Endodermal cell (in vitro differentiated cells): ENCODE results near the gene CAPZB. TPM values are rescaled to one million over a fixed set of nuclear protein-coding genes. Genes with fewer than 3 reads are reported as not detected.

Experiments
- DNase-seq: peaks from one replicate; pipeline ENCODE4 v3.0.0-alpha.2; 2017
- H3K27ac ChIP-seq: 2 replicates; pipeline ENCODE4 v1.5.1; 2013; ENCODE audit warnings: mild to moderate bottlenecking, low read depth, low read length, moderate library complexity
- H3K27me3 ChIP-seq: 2 replicates; pipeline ENCODE4 v1.6.1; 2013; ENCODE audit warnings: mild to moderate bottlenecking, low read length, moderate library complexity; ENCODE audit not compliant: insufficient read depth, control insufficient read depth, poor library complexity, severe bottlenecking
- H3K36me3 ChIP-seq: 2 replicates; pipeline ENCODE4 v1.7.0; 2013; ENCODE audit warnings: mild to moderate bottlenecking, low read length, moderate library complexity; ENCODE audit not compliant: control insufficient read depth, insufficient read depth
- H3K4me1 ChIP-seq: one replicate; pipeline ENCODE4 v1.7.0; 2013; ENCODE audit warnings: low read length; ENCODE audit not compliant: control insufficient read depth, insufficient read depth
- H3K4me3 ChIP-seq: 2 replicates; pipeline ENCODE4 v1.5.1; 2013; ENCODE audit warnings: mild to moderate bottlenecking, low read length, moderate library complexity
- H3K9ac ChIP-seq: 2 replicates; pipeline ENCODE4 v1.6.1; 2013; ENCODE audit warnings: mild to moderate bottlenecking, low read length, moderate library complexity; ENCODE audit not compliant: poor library complexity, severe bottlenecking; ENCODE audit errors: extremely low read depth
- H3K9me3 ChIP-seq: 2 replicates; pipeline ENCODE4 v1.6.1; 2013; ENCODE audit warnings: mild to moderate bottlenecking, low read length, moderate library complexity; ENCODE audit not compliant: control insufficient read depth
- H3K27ac Mint-ChIP-seq: 2 replicates; pipeline ENCODE4 v1.8.0; 2020; ENCODE audit warnings: mixed read lengths
- H3K27me3 Mint-ChIP-seq: 2 replicates; pipeline ENCODE4 v1.8.0; 2021; ENCODE audit warnings: mild to moderate bottlenecking, mixed read lengths; ENCODE audit not compliant: insufficient read depth
- H3K36me3 Mint-ChIP-seq: 2 replicates; pipeline ENCODE4 v1.8.0; 2020; ENCODE audit warnings: low read depth, mixed read lengths
- H3K4me1 Mint-ChIP-seq: 2 replicates; pipeline ENCODE4 v1.8.0; 2020; ENCODE audit warnings: mixed read lengths
- H3K4me3 Mint-ChIP-seq: 2 replicates; pipeline ENCODE4 v1.8.0; 2020; ENCODE audit warnings: mild to moderate bottlenecking, moderate library complexity, mixed read lengths
- H3K9me3 Mint-ChIP-seq: 2 replicates; pipeline ENCODE4 v1.8.0; 2020; ENCODE audit warnings: mild to moderate bottlenecking, mixed read lengths
- CTCF ChIP-seq: fragments of 200-600 bp; sonication (generic); conservative IDR thresholded peaks from 2 replicates; pipeline ENCODE4 v1.5.0; 2021; ENCODE audit warnings: antibody characterized with exemption, mild to moderate bottlenecking
- WGBS, 2 experiments: methylation state at CpG; one replicate each; pipeline versions ENCODE4 v1.1.5 to v1.1.7; 2013; ENCODE audit warnings: missing lambda C conversion rate in 2 of 2, mixed read lengths in 1 of 2; ENCODE audit not compliant: insufficient coverage in 1 of 2, insufficient read length in 1 of 2; 5-methylcytosine and 5-hydroxymethylcytosine counted together
- total RNA-seq, 2 donors: library from RNA; stranded (reverse); fragmentation: NEBNext Ultra II Directional in 1 of 2; extraction: Animal tissue kit (Norgen Biotek cat#: 25700) in 1 of 2; gene quantifications; 2 replicates in 1 of 2; 3 replicates in 1 of 2; pipeline ENCODE4 v1.2.1, GENCODE V29; 2021

CAPZB gene
- total RNA-seq, 2 donors from 2014 or later = 334 to 362 TPM

GRCh38 chr1:19387045-19387467, 98.3 kb downstream of the CAPZB start:
- H3K4me3 Mint-ChIP-seq = no peak overlapping the region
- H3K4me1 ChIP-seq = peaks cover 8% of the 10 kb centered on the region
- no peaks in the 10 kb centered on the region for H3K27me3 ChIP-seq
- no peak overlapping the region for H3K27ac Mint-ChIP-seq
- peaks cover 50% of the 10 kb centered on the region for H3K36me3 ChIP-seq
- H3K36me3 Mint-ChIP-seq = peaks cover 29% of the 10 kb centered on the region
- no peaks in the 10 kb centered on the region for H3K9me3 Mint-ChIP-seq
- WGBS, 2 experiments = 88 to 90% methylated on average over 4 of the region's 4 CpGs
- H3K9ac ChIP-seq = no peak overlapping the region
- H3K27ac ChIP-seq = no peak overlapping the region
- TF ChIP-seq CTCF = peak; percentile 40
- DNase-seq = no peak
- no peaks in the 10 kb centered on the region for H3K27me3 Mint-ChIP-seq
- no peak overlapping the region for H3K4me3 ChIP-seq
- H3K9me3 ChIP-seq = no peaks in the 10 kb centered on the region
- peaks cover 8% of the 10 kb centered on the region for H3K4me1 Mint-ChIP-seq

- no peak for TF ChIP-seq CTCF
- H3K4me3 ChIP-seq = no peak overlapping the region
- peaks cover 54% of the 10 kb centered on the region for H3K36me3 ChIP-seq
- H3K27ac ChIP-seq = no peak overlapping the region
- Mint-ChIP-seq H3K9me3 (no peaks in the 10 kb centered on the region), H3K4me1 (peaks cover 5% of the 10 kb centered on the region), H3K27ac (peak overlapping the region; percentile 55), H3K36me3 (peaks cover 38% of the 10 kb centered on the region), H3K4me3 (no peak overlapping the region), H3K27me3 (no peaks in the 10 kb centered on the region)
- H3K9me3 ChIP-seq = no peaks in the 10 kb centered on the region
- no peak overlapping the region for H3K9ac ChIP-seq
- no peak for DNase-seq
- WGBS, 2 experiments = 94 to 97% methylated on average over 11 to 15 of the region's 15 CpGs
- H3K4me1 ChIP-seq = peaks cover 8% of the 10 kb centered on the region
- no peaks in the 10 kb centered on the region for H3K27me3 ChIP-seq
Measured at GRCh38 chr1:19385869-19386591, 99.3 kb downstream of the CAPZB start.

GRCh38 chr1:19385221-19385620, 100.1 kb downstream of the CAPZB start:
- Mint-ChIP-seq H3K4me3 (no peak overlapping the region), H3K9me3 (no peaks in the 10 kb centered on the region), H3K4me1 (no peaks in the 10 kb centered on the region), H3K27me3 (no peaks in the 10 kb centered on the region), H3K36me3 (peaks cover 43% of the 10 kb centered on the region), H3K27ac (no peak overlapping the region)
- no peak for DNase-seq
- no peak for TF ChIP-seq CTCF
- Histone ChIP-seq H3K27ac (no peak overlapping the region), H3K9me3 (no peaks in the 10 kb centered on the region), H3K27me3 (no peaks in the 10 kb centered on the region), H3K9ac (no peak overlapping the region), H3K4me1 (peaks cover 6% of the 10 kb centered on the region), H3K4me3 (no peak overlapping the region), H3K36me3 (peaks cover 54% of the 10 kb centered on the region)
- 90 to 100% methylated on average over 3 to 9 of the region's 9 CpGs for WGBS, 2 experiments
